HepG2 (cell line): ENCODE results near the gene ZNF181. TPM values are rescaled to one million over a fixed set of nuclear protein-coding genes. Genes with fewer than 3 reads are reported as not detected.
A peak's percentile ranks its signal among the peaks of the same experiment; 100 is the strongest.

Experiments
- ATAC-seq: fragments of 200-7000 bp; cut with Tn5 transposase; 3 replicates; pipeline ENCODE4 v1.9.1; 2020; ENCODE audit warnings: mild to moderate bottlenecking, moderate library complexity
- BruUV-seq: library from RNA; stranded (reverse); fragments of 400-500 nt; replicated peaks from 2 replicates; lab custom pipeline; 2021; lab: Mats Ljungman, UMichigan
- CTCF ChIA-PET: fragments of 300-600 bp; formaldehyde crosslinking; extraction: SDS; loops from one replicate; lab custom pipeline; 2021; ENCODE audit warnings: low total read pairs, inconsistent platforms, low intra/inter-chr PET ratio; lab: Yijun Ruan, JAX
- POLR2A ChIA-PET: fragments of 350-600 bp; sonication (Branson Sonifier 250); formaldehyde crosslinking; loops from one replicate; lab custom pipeline; 2020; ENCODE audit warnings: antibody characterized with exemption, inconsistent platforms; lab: Yijun Ruan, JAX
- DNase-seq: peaks from one replicate; pipeline ENCODE4 v3.0.0-alpha.2; 2015; ENCODE audit warnings: low spot score
- FAIRE-seq: peaks from 3 replicates; lab custom pipeline; 2011; peaks lifted over from hg19 to GRCh38; lab: Jason Lieb, UNC
- H2AFZ ChIP-seq: one replicate; pipeline ENCODE4 v1.6.1; 2011; ENCODE audit warnings: low read length, inconsistent platforms
- H3K27ac ChIP-seq: fragments of 300-600 bp; 3 replicates; pipeline ENCODE4 v1.8.0; 2011; ENCODE audit warnings: mixed run types, mild to moderate bottlenecking, mixed read lengths, low read length, inconsistent platforms; ENCODE audit not compliant: insufficient read depth; ENCODE audit errors: extremely low read length
- H3K27me3 ChIP-seq, 2 experiments: fragments of 200-600 bp in 1 of 2; 2 replicates in 1 of 2; 3 replicates in 1 of 2; pipeline versions ENCODE4 v1.6.0 to v1.8.0; 2011; ENCODE audit warnings: low read length in 2 of 2, mild to moderate bottlenecking in 2 of 2, moderate library complexity in 2 of 2, inconsistent platforms in 1 of 2; ENCODE audit not compliant: insufficient read depth in 2 of 2, control insufficient read depth in 1 of 2
- H3K36me3 ChIP-seq, 2 experiments: fragments of 200-600 bp in 1 of 2; replicated peaks in 1 of 2; 2 replicates in 1 of 2; 3 replicates in 1 of 2; pipeline versions ENCODE4 v1.5.1 to v1.8.0; 2011; ENCODE audit warnings: low read length in 2 of 2, inconsistent platforms in 1 of 2; ENCODE audit not compliant: insufficient read depth in 2 of 2, control insufficient read depth in 1 of 2
- H3K4me1 ChIP-seq: 2 replicates; pipeline ENCODE4 v1.5.1; 2012; ENCODE audit warnings: low read length, inconsistent platforms; ENCODE audit not compliant: insufficient read depth
- H3K4me2 ChIP-seq: 2 replicates; pipeline ENCODE4 v1.6.0; 2011; ENCODE audit warnings: low read depth, low read length, inconsistent platforms
- H3K4me3 ChIP-seq, 3 experiments: fragments of 200-600 bp in 1 of 3; sonication (generic), shearing (Covaris generic) in 1 of 3; replicated peaks in 1 of 3; 2 replicates each; pipeline ENCODE4 v1.5.1; 2011 to 2016; ENCODE audit warnings: low read length in 3 of 3, inconsistent platforms in 2 of 3, low read depth in 2 of 3, mild to moderate bottlenecking in 2 of 3, control low read depth in 1 of 3, mixed read lengths in 1 of 3; ENCODE audit not compliant: insufficient read depth in 1 of 3
- H3K79me2 ChIP-seq: one replicate; pipeline ENCODE4 v1.6.1; 2011; ENCODE audit warnings: low read length, inconsistent platforms; ENCODE audit not compliant: insufficient read depth
- H3K9ac ChIP-seq: 2 replicates; pipeline ENCODE4 v1.6.0; 2011; ENCODE audit warnings: mild to moderate bottlenecking, low read depth, low read length, inconsistent platforms; ENCODE audit not compliant: insufficient read depth
- H3K9me3 ChIP-seq: 2 replicates; pipeline ENCODE4 v1.5.1; 2012; ENCODE audit warnings: mild to moderate bottlenecking, low read length
- H4K20me1 ChIP-seq: 2 replicates; pipeline ENCODE4 v1.6.0; 2011; ENCODE audit warnings: inconsistent platforms, mild to moderate bottlenecking, low read length, moderate library complexity; ENCODE audit not compliant: insufficient read depth
- ATF7 ChIP-seq, 2 experiments: fragments of 450-650 bp in 1 of 2; sonication (generic) in 1 of 2; formaldehyde crosslinking in 1 of 2; IDR thresholded peaks; 2 replicates each; pipeline versions ENCODE4 v1.4.0 to v1.6.1; 2016 to 2020; ENCODE audit warnings: antibody characterized with exemption in 1 of 2, mild to moderate bottlenecking in 1 of 2, missing genetic modification reagents in 1 of 2
- CREBL2 ChIP-seq: sonication (generic); formaldehyde crosslinking; IDR thresholded peaks from 2 replicates; pipeline ENCODE4 v1.8.1; 2023; ENCODE audit warnings: missing genetic modification reagents, mild to moderate bottlenecking, borderline replicate concordance
- FOXO1 ChIP-seq: sonication (generic); formaldehyde crosslinking; IDR thresholded peaks from 2 replicates; pipeline ENCODE4 v1.4.0; 2020; ENCODE audit warnings: missing genetic modification reagents
- JUND ChIP-seq: sonication (generic); formaldehyde crosslinking; IDR thresholded peaks from 2 replicates; pipeline ENCODE4 v1.8.0; 2022; ENCODE audit warnings: mild to moderate bottlenecking, missing genetic modification reagents
- LBX2 ChIP-seq: sonication (generic); formaldehyde crosslinking; IDR thresholded peaks from 2 replicates; pipeline ENCODE4 v1.5.0; 2020; ENCODE audit warnings: missing genetic modification reagents, mild to moderate bottlenecking, borderline replicate concordance
- MATR3 ChIP-seq: sonication (generic); formaldehyde crosslinking; IDR thresholded peaks from 2 replicates; pipeline ENCODE4 v1.4.0; 2020; ENCODE audit warnings: missing genetic modification reagents
- PLRG1 ChIP-seq: fragments of 450-650 bp; conservative IDR thresholded peaks from 2 replicates; pipeline ENCODE4 v1.6.1; 2016
- SP5 ChIP-seq: IDR thresholded peaks from 2 replicates; pipeline ENCODE4 v1.6.1; 2016; ENCODE audit warnings: low read depth, borderline replicate concordance
- ZBTB21 ChIP-seq: sonication (generic); formaldehyde crosslinking; IDR thresholded peaks from 2 replicates; pipeline ENCODE4 v1.4.0; 2020; ENCODE audit warnings: missing genetic modification reagents
- ZGPAT ChIP-seq: IDR thresholded peaks from 2 replicates; pipeline ENCODE4 v1.6.1; 2016; ENCODE audit warnings: mild to moderate bottlenecking
- ZHX2 ChIP-seq, 2 experiments: sonication (generic) in 1 of 2; formaldehyde crosslinking in 1 of 2; IDR thresholded peaks; 2 replicates each; pipeline versions ENCODE4 v1.6.1 to v1.9.0; 2014 to 2022; ENCODE audit warnings: antibody characterized with exemption in 1 of 2, borderline replicate concordance in 1 of 2, inconsistent platforms in 1 of 2, low read depth in 1 of 2, missing genetic modification reagents in 1 of 2
- ZMYM4 ChIP-seq: sonication (generic); formaldehyde crosslinking; IDR thresholded peaks from 2 replicates; pipeline ENCODE4 v1.8.1; 2023; ENCODE audit warnings: mild to moderate bottlenecking, missing genetic modification reagents
- ZNF737 ChIP-seq: sonication (generic); formaldehyde crosslinking; IDR thresholded peaks from 2 replicates; pipeline ENCODE4 v1.5.0; 2020; ENCODE audit warnings: missing genetic modification reagents, mild to moderate bottlenecking, borderline replicate concordance
- ZNF740 ChIP-seq: sonication (generic); formaldehyde crosslinking; IDR thresholded peaks from 2 replicates; pipeline ENCODE4 v1.4.0; 2020; ENCODE audit warnings: missing genetic modification reagents
- ZSCAN21 ChIP-seq: sonication (generic); formaldehyde crosslinking; IDR thresholded peaks from 2 replicates; pipeline ENCODE4 v1.8.0; 2022; ENCODE audit warnings: mild to moderate bottlenecking, missing genetic modification reagents, moderate library complexity, borderline replicate concordance
- WGBS: methylation state at CpG from one replicate; pipeline ENCODE4 v1.1.6; 2017; ENCODE audit warnings: low lambda C conversion rate; 5-methylcytosine and 5-hydroxymethylcytosine counted together
- in situ Hi-C: cut with HindIII; loops from 2 replicates; pipeline ENCODE4 v1.10.0; 2017; ENCODE audit warnings: low pct_unique_long_range_greater_than_20kb; ENCODE audit not compliant: extremely low pct_ligation_motif_present
- intact Hi-C: fragments of 100-400 bp; cut with micrococcal nuclease; formaldehyde crosslinking; loops from one replicate; pipeline ENCODE4 v1.10.0; 2022; ENCODE audit not compliant: unreplicated experiment
- polyA plus RNA-seq, 8 experiments: library from polyadenylated mRNA; depleted of rRNA in 3 of 8; stranded (reverse) in 7 of 8; unstranded in 1 of 8; fragments of >200 nt; fragmentation: Illumina TruSeq in 4 of 8; extraction: Trizol in 4 of 8; gene quantifications; 2 replicates each; pipeline versions ENCODE4 v1.2.1 to v1.2.3, GENCODE V29; 2011 to 2016; ENCODE audit warnings: low read depth in 4 of 8, missing spikeins in 1 of 8, mixed read lengths in 1 of 8; ENCODE audit not compliant: insufficient read depth in 1 of 8
- total RNA-seq, 5 experiments: library from RNA; depleted of rRNA; stranded (reverse); fragments of >200 nt; fragmentation: Illumina TruSeq; extraction: Trizol; gene quantifications; 2 replicates each; pipeline ENCODE4 v1.2.3, GENCODE V29; 2016; ENCODE audit warnings: low read depth in 1 of 5

ZNF181 gene
- total and polyA plus RNA-seq, 2 of the 13 experiments (the other 11 are each of a cell fraction or from before 2014, with no cell fraction given), result 10.6 to 15.5 TPM

GRCh38 chr19:34734537-34735103 is 577 bp downstream of the ZNF181 start:
- ChIA-PET POLR2A (interaction anchor here (1.4 to 1.5 kb wide), 2 partner anchors 11 to 37 kb away, joined by 4 to 6 read pairs; no protein-coding TSS in a partner anchor), CTCF (no interaction called here)
- Histone ChIP-seq H4K20me1 (no peaks in the 10 kb centered on the region), H3K4me3 (peak overlapping the region; percentile 75 to 79 (median 78)), H3K9me3 (no peaks in the 10 kb centered on the region), H3K4me1 (peaks cover 34% of the 10 kb centered on the region), H2AFZ (no peak overlapping the region), H3K27me3 (no peaks in the 10 kb centered on the region; a peak in 1 of 5 replicates), H3K36me3 (peaks cover 0 to 2% of the 10 kb centered on the region in 2 experiments; a peak in 3 of 5 replicates), H3K27ac (peak overlapping the region; percentile 98), H3K9ac (peak overlapping the region; percentile 91), H3K4me2 (peak overlapping the region; percentile 94), H3K79me2 (peaks cover 7% of the 10 kb centered on the region)
- DNase-seq, result no peak
- ATAC-seq, result no peak; the same call in 2 of the 3 replicates
- intact Hi-C loops (loop anchor here (1.0 kb wide), 1 partner anchor 39 kb away; the partner anchor contains the start of gene ZNF599), in situ Hi-C loops (no loop called here)
- WGBS, result 17% methylated on average over 16 of the region's 16 CpGs
- no peak for FAIRE-seq
- TSS peak; percentile 72 for BruUV-seq
- TF ChIP-seq MATR3 (CRISPR knock-in tag) (no peak), PLRG1 (no peak), ZGPAT (CRISPR knock-in tag) (peak; percentile 35; the same call in 1 of the 2 replicates), ZHX2 (IDR thresholded peaks at IDR 0.05; ENCODE audit: low read depth) (no peak), ZHX2 (CRISPR knock-in tag; IDR thresholded peaks at IDR 0.05; ENCODE audit: borderline replicate concordance) (no peak), FOXO1 (no peak), ZSCAN21 (no peak), CREBL2 (CRISPR knock-in tag) (no peak), ZNF740 (CRISPR knock-in tag) (no peak), JUND (CRISPR knock-in tag) (no peak), SP5 (no peak), ZBTB21 (CRISPR knock-in tag) (peak; percentile 96), ZMYM4 (no peak), LBX2 (CRISPR knock-in tag) (no peak), ZNF737 (0 out of 2 replicates have a peak, but pooled peaks have one; percentile 16), ATF7 (IDR thresholded peaks at IDR 0.05) (0 out of 2 replicates have a peak, but pooled peaks have one; percentile 22), ATF7 (CRISPR knock-in tag; IDR thresholded peaks at IDR 0.05) (no peak)
